EH (cell line): ENCODE data around the gene DUSP7.

ENCODE experiments used
- DNase-seq: peaks from one replicate; pipeline ENCODE4 v3.0.0-alpha.2; 2015; ENCODE audit warnings: low read depth

The DUSP7 gene

DNA sequence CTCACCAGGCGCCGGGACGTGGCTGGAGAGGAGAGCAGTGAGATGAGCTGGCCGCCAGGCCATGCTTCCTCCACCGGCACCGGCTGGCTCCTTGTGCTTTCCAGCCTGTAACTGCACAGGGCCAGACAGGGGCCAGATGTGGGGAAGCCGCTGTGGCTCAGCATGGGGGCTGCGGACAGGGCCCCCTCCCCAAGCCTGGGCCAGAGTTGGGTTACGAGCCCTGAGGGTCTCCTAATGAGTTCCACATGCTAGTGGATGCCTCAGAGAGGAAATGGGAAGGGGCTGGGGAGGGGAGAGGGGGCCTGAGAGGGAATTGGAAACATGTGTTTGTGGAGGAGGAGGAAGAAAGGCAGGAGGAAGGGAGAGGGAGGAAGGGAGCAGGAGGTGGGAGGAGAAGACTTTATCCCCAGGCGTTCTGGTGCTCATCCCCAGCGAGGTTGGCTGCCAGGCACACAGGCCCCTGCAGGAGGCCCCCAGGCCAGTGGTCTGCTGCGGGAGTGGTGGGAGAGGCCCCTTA, 11.7 kb upstream of the DUSP7 start:
- peak; percentile 61 for DNase-seq

GRCh38 chr3:52067526-52067925, 11.2 kb upstream of the DUSP7 start:
- no peak for DNase-seq

DNA sequence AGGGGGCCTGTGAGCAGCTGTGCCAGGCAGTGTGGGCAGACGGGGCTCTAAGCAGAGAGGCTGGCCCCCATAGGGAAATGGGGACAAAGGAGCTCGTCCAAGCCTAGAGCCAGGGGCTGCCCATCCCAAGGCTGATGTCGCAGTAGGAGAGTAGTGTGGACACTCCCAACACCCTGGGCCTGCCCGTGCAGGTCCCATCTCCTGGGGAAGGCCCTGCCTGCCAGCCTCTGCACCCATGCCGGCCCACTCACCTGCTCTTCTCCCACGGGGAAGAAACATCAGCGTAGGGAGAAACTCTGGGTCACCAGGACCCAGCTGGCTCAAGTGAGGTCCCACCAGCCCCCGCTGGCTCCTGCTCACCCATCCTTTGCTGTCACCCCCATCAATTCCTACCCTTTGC, 10.7 kb upstream of the DUSP7 start:
- no peak for DNase-seq

GRCh38 chr3:52065264-52065756, 8.9 kb upstream of the DUSP7 start:
- no peak for DNase-seq

GRCh38 chr3:52064561-52064960, 8.2 kb upstream of the DUSP7 start:
- no peak for DNase-seq

DNA sequence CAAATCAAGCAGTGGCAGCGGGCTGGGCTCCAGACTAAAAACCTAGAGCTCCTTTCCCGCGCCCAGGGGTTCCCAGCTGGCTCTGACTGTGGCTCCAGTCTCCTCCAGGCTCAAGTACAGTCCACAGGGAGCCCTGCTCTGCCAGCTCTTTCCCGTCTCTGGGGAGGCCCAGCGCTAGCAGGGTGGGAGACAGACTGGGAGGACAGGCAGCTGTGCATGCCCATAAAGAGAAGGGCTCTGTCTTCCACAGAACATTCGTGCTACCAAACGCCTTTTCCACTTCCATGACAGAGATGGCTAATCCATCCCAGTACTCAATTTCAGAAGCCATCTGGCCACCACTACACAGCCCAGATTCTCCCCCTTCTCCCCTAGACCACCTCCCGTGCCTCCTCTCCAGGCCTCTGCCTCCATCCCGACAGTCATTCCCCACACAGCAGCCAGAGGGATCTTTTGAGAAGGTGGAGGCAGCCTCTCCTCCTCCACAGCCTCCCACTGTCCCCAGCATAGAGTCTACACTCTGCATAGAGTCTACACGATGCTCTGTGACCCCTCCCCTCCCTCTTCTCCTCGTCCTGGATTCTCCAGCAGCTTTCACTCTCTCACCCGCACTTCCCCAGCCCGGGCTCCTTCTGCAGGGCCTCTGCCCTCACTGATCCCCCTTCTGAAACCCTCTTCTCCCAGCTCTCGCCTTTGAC, 6.8 kb upstream of the DUSP7 start:
- DNase-seq = no peak

GRCh38 chr3:52062505-52062904, 6.1 kb upstream of the DUSP7 start:
- DNase-seq = peak; percentile 92

- no peak for DNase-seq
Observed at GRCh38 chr3:52061121-52061910, 4.9 kb upstream of the DUSP7 start.

- no peak for DNase-seq
Observed at GRCh38 chr3:52059781-52060180, 3.4 kb upstream of the DUSP7 start.

- no peak for DNase-seq
Observed at GRCh38 chr3:52057812-52058495, 1.6 kb upstream of the DUSP7 start.

DNA sequence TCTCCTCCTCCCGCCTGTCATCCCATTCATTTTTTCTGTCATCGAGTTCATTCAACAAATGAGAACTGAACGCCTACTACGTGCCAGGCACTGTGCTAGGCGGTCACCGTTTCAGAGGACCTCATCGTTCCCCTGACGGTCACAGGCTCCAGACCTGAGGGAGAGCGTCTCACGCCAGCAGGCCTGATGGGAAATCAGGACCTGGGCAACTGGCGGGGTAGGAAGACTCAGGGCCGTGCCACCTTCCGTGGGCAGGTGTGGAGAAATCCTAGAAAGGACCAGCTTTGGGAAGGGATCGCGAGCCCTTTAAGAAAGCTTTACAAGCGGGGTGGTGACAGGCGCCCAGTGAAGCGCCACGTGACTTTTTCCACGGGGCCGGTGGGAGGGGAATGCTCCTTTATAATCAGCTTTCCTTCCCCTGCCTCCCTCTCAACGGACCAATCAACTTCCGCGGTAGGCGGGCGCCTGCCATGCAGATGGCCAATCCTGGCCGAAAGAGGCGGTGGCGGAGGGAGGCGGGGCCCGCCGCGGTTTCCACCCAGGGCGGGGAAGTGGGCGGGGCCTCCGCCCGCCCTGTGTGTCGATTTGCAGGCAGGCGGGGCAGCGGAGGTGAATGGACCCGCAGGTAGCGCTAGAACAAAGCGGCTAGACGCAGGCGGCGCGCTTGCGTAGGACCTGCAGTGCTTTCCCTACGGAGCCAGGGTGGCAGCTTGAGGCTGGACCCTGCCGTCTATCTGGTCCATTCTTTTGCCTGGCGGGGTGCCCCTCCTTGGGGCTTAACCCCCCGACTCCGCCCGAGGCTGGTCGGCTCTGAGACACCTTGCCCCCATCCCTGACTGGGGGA, 819 bp upstream of the DUSP7 start:
- peak; percentile 99 for DNase-seq

GRCh38 chr3:52055537-52056351, 627 bp downstream of the DUSP7 start:
- DNase-seq = peak; percentile 65

GRCh38 chr3:52054661-52055511, 1.5 kb downstream of the DUSP7 start:
- peak; percentile 61 for DNase-seq

GRCh38 chr3:52053307-52054304, 2.8 kb downstream of the DUSP7 start:
- peak; percentile 60 for DNase-seq

GRCh38 chr3:52052831-52053306, 3.5 kb downstream of the DUSP7 start:
- DNase-seq = peak; percentile 93

GRCh38 chr3:52051444-52051843, 4.9 kb downstream of the DUSP7 start:
- no peak for DNase-seq

DNA sequence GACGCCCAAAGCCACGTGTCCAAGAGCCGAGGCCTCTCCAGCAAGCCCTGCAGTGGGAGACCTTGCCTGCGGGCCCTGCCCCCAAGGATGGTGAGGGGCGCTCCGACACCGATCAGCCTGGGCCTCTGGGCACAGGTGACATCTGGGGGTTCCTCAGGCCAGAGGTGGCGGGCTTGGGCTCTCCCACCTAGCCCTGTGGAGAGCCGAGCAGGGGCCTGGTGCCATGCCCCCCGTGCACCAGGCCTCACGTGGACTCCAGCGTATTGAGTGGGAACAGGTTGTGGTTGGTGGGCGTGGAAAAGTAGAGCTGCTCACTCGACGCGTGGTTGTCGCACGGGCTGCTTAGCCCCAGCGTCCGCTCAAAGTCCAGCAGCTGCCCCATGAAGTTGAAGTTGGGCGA, 5.8 kb downstream of the DUSP7 start:
- DNase-seq = no peak

GRCh38 chr3:52049503-52049902, 6.9 kb downstream of the DUSP7 start:
- no peak for DNase-seq
